Uterus (tissue), 4 donors: ENCODE data around the gene TP53BP1. TPM values are rescaled to one million over a fixed set of nuclear protein-coding genes. Genes with fewer than 3 reads are reported as not detected.

Source experiments
- DNase-seq, 2 donors: peaks; one replicate each; pipeline ENCODE4 v3.0.0-alpha.2; 2019 to 2020
- H3K27ac ChIP-seq, 2 donors: fragments of 200-600 bp; sonication (generic); 1 replicate in 1 of 2; 2 replicates in 1 of 2; pipeline ENCODE4 v1.5.1; 2016 to 2018
- H3K27me3 ChIP-seq, 2 donors: fragments of 200-600 bp; sonication (generic); one replicate each; pipeline ENCODE4 v1.5.1; 2018 to 2019; ENCODE audit warnings: control low read depth in 1 of 2
- H3K36me3 ChIP-seq, 2 donors: fragments of 200-600 bp; sonication (generic); one replicate each; pipeline ENCODE4 v1.5.1; 2019; ENCODE audit warnings: control low read depth in 1 of 2
- H3K4me1 ChIP-seq, 2 donors: fragments of 200-600 bp; sonication (generic); one replicate each; pipeline ENCODE4 v1.5.1; 2018 to 2019; ENCODE audit warnings: control low read depth in 1 of 2
- H3K4me3 ChIP-seq, 2 donors: fragments of 200-600 bp; sonication (generic); 1 replicate in 1 of 2; 2 replicates in 1 of 2; pipeline ENCODE4 v1.5.1; 2018 to 2019; ENCODE audit warnings: mild to moderate bottlenecking in 1 of 2
- H3K9me3 ChIP-seq, 2 donors: fragments of 200-600 bp; sonication (generic); one replicate each; pipeline ENCODE4 v1.5.1; 2019; ENCODE audit warnings: control low read depth in 1 of 2
- POLR2A ChIP-seq, 2 donors: fragments of 450-650 bp; IDR thresholded peaks; one replicate each; pipeline ENCODE4 v1.6.1; 2016; ENCODE audit warnings: antibody characterized with exemption in 2 of 2, mild to moderate bottlenecking in 1 of 2, moderate library complexity in 1 of 2
- intact Hi-C: fragments of 100-400 bp; cut with DNase I; formaldehyde crosslinking; loops from one replicate; pipeline ENCODE4 v1.15.1; 2023; ENCODE audit warnings: low total_unique reads
- total RNA-seq, 4 donors: library from RNA; depleted of rRNA in 3 of 4; stranded (reverse); fragments of >200 nt in 3 of 4; gene quantifications; one replicate each; pipeline versions ENCODE4 v1.1.0 to v1.2.4, GENCODE V29; 2014 to 2023
- TF ChIP-seq, protein P1 (sequence below), 4 experiments: fragments of 200-600 bp in 2 of 4; fragments of 450-650 bp in 2 of 4; sonication (generic) in 2 of 4; IDR thresholded peaks; one replicate each; pipeline ENCODE4 v1.5.1; 2016 to 2019; ENCODE audit warnings: antibody characterized with exemption in 4 of 4, mild to moderate bottlenecking in 2 of 4, moderate library complexity in 1 of 4
- donor health status: DM: yes; HTN: yes; CAD: no.

TP53BP1 gene
- total RNA-seq, 4 donors from 2014 or later, result 30.2 to 150 (median 51.4) TPM

GRCh38 chr15:43519196-43519595, 26.2 kb upstream of the TP53BP1 start:
- DNase-seq, result no peak
- peak overlapping the region in 1 of 2 donors; percentile 81 for H3K27ac ChIP-seq
- no peaks in the 10 kb centered on the region for H3K27me3 ChIP-seq
- H3K36me3 ChIP-seq, result no peaks in the 10 kb centered on the region
- H3K9me3 ChIP-seq, result peaks cover 0 to 7% of the 10 kb centered on the region in 2 donors
- intact Hi-C loops, result no loop called here
- peaks cover 5 to 6% of the 10 kb centered on the region in 2 donors for H3K4me1 ChIP-seq
- H3K4me3 ChIP-seq, result no peak overlapping the region
- no peak for TF ChIP-seq POLR2A (IDR thresholded peaks at IDR 0.05)

- H3K4me3 ChIP-seq, result peak overlapping the region; percentile 38 to 44
- no peaks in the 10 kb centered on the region for H3K27me3 ChIP-seq
- peaks cover 5 to 6% of the 10 kb centered on the region in 2 donors for H3K4me1 ChIP-seq
- H3K27ac ChIP-seq, result peak overlapping the region; percentile 75 to 81
- intact Hi-C loops, result no loop called here
- TF ChIP-seq, protein P1, sequence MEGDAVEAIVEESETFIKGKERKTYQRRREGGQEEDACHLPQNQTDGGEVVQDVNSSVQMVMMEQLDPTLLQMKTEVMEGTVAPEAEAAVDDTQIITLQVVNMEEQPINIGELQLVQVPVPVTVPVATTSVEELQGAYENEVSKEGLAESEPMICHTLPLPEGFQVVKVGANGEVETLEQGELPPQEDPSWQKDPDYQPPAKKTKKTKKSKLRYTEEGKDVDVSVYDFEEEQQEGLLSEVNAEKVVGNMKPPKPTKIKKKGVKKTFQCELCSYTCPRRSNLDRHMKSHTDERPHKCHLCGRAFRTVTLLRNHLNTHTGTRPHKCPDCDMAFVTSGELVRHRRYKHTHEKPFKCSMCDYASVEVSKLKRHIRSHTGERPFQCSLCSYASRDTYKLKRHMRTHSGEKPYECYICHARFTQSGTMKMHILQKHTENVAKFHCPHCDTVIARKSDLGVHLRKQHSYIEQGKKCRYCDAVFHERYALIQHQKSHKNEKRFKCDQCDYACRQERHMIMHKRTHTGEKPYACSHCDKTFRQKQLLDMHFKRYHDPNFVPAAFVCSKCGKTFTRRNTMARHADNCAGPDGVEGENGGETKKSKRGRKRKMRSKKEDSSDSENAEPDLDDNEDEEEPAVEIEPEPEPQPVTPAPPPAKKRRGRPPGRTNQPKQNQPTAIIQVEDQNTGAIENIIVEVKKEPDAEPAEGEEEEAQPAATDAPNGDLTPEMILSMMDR (IDR thresholded peaks at IDR 0.05), result no peak
- no peak for TF ChIP-seq POLR2A (IDR thresholded peaks at IDR 0.05)
- no peaks in the 10 kb centered on the region for H3K36me3 ChIP-seq
- no peak for DNase-seq
- H3K9me3 ChIP-seq, result no peaks in the 10 kb centered on the region
These were observed 25.3 kb upstream of the TP53BP1 start for GRCh38 chr15:43518197-43518761.

DNA sequence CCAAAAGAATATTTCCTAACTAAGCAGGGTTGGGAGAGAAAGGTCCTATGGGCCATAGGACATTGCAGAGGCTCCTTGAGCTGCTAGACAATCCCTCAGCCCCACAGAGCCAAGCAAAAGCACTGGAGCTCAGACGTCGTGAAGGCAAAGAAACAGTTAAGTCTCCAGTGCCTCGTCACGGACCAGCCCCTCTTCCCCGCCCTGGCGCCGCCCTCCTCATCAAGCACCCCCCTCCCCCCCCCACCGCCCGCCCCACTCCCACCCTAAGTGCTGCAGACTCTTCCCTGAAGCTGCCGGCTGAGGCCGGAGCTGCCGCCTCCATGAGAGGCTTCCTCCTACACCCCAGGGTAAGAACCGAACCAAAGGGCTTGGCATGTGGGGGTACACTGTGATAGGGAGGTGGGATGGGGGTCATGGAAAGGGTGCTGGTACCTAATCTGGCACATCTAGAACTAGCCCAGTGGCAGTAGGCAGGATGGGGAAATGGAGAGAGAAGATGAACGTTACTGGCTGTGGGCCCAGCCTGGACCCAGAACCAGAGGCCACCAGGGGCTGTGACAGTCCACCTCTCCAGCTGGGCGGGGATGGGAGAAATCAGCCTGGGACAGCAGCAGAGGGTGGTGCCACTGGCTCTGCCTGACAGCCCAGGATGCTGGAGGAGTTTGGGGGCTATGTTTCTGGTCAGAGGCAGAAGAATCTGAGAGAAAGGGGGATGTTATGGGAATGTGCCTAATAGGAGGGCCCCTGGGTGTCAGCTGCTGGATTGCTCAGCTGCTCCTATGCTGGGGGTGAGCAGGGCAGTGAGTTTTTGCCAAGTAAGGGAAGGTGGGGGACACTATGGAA, 24.6 kb upstream of the TP53BP1 start, which contains the start of gene MAP1A:
Gene MAP1A, plus strand, starts transcription at position 255 of the 843 bp plus-strand sequence. CDS start 3,866 bp downstream, outside the sequence.
- H3K9me3 ChIP-seq, result no peaks in the 10 kb centered on the region
- TF ChIP-seq, protein P1 (IDR thresholded peaks at IDR 0.05), result no peak
- no peak for TF ChIP-seq POLR2A (IDR thresholded peaks at IDR 0.05)
- peaks cover 5 to 6% of the 10 kb centered on the region in 2 donors for H3K4me1 ChIP-seq
- H3K4me3 ChIP-seq, result peak within 1 kb of the TSS; percentile 38 to 44
- intact Hi-C loops, result no loop called here
- DNase-seq, result peak; percentile 53 to 68
- peak within 1 kb of the TSS; percentile 75 to 81 for H3K27ac ChIP-seq
- H3K36me3 ChIP-seq, result no peaks in the 10 kb centered on the region
- H3K27me3 ChIP-seq, result no peaks in the 10 kb centered on the region

GRCh38 chr15:43516801-43517353, 23.9 kb upstream of the TP53BP1 start:
- no peak for TF ChIP-seq POLR2A (IDR thresholded peaks at IDR 0.05)
- TF ChIP-seq, protein P1 (IDR thresholded peaks at IDR 0.05), result no peak
- peaks cover 5 to 6% of the 10 kb centered on the region in 2 donors for H3K4me1 ChIP-seq
- DNase-seq, result no peak
- peak overlapping the region; percentile 38 to 44 for H3K4me3 ChIP-seq
- intact Hi-C loops, result no loop called here
- no peaks in the 10 kb centered on the region for H3K9me3 ChIP-seq
- no peaks in the 10 kb centered on the region for H3K36me3 ChIP-seq
- H3K27ac ChIP-seq, result peak overlapping the region; percentile 75 to 81
- no peaks in the 10 kb centered on the region for H3K27me3 ChIP-seq

DNA sequence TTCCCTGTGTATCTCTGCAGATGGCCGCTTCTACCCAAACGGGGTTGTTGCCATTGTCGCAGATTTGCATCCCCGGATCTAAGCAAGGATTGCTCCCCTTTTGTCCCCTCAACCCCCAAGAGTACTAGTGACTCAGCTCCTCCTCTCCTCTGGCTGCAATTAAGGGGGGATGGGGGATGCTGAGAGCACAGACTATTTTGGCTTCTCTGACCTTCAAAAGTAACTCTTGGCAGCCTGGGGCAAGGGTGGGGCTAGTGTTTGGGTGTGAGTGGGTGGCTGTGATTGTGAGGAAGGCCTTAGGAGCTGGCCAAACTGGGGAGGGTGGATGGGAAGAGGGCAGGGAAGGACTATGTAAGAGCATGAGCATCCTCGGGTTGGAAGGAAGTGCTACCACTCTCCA, 23.2 kb upstream of the TP53BP1 start:
- Histone ChIP-seq H3K4me1 (peaks cover 5 to 7% of the 10 kb centered on the region in 2 donors), H3K4me3 (no peak overlapping the region), H3K27me3 (no peaks in the 10 kb centered on the region)

More for the DNA sequence above, 23.2 kb upstream of the TP53BP1 start:
- TF ChIP-seq, protein P1 (IDR thresholded peaks at IDR 0.05), result no peak
- TF ChIP-seq POLR2A (IDR thresholded peaks at IDR 0.05), result no peak
- peak; percentile 47 to 55 for DNase-seq
- Histone ChIP-seq H3K27ac (peak overlapping the region; percentile 75 to 81), H3K9me3 (no peaks in the 10 kb centered on the region), H3K36me3 (no peaks in the 10 kb centered on the region)
- intact Hi-C loops, result no loop called here
